SU-DHL-6 (cell line): ENCODE results near the gene HOXA7.

ENCODE experiments used
- H2AFZ ChIP-seq: fragments of 200-600 bp; sonication (generic); 2 replicates; pipeline ENCODE4 v1.6.1; 2014; ENCODE audit warnings: low read depth, mild to moderate bottlenecking, moderate library complexity, mixed read lengths, antibody characterized with exemption, low read length; ENCODE audit not compliant: severe bottlenecking
- H3F3A ChIP-seq: fragments of 200-600 bp; shearing (Covaris generic); 2 replicates; pipeline ENCODE4 v1.6.0; 2016; ENCODE audit warnings: antibody characterized with exemption, mild to moderate bottlenecking; ENCODE audit not compliant: insufficient read depth
- H3K27ac ChIP-seq: fragments of 200-600 bp; sonication (generic); 2 replicates; pipeline ENCODE4 v1.5.1; 2016; ENCODE audit warnings: low read depth, mild to moderate bottlenecking, low read length, moderate library complexity, mixed read lengths
- H3K27me3 ChIP-seq: fragments of 200-600 bp; sonication (generic), shearing (Covaris generic); 2 replicates; pipeline ENCODE4 v1.6.0; 2014; ENCODE audit warnings: mild to moderate bottlenecking, low read length
- H3K36me3 ChIP-seq: fragments of 200-600 bp; sonication (generic); 2 replicates; pipeline ENCODE4 v1.6.1; 2014; ENCODE audit warnings: mild to moderate bottlenecking, low read length, mixed read lengths
- H3K4me2 ChIP-seq: fragments of 300-600, 200-600 bp; shearing (Covaris generic), sonication (generic); 2 replicates; pipeline ENCODE4 v1.6.0; 2014; ENCODE audit warnings: low read length, low read depth, mild to moderate bottlenecking; ENCODE audit not compliant: poor library complexity, severe bottlenecking
- H3K4me3 ChIP-seq: fragments of 200-600 bp; sonication (generic); 2 replicates; pipeline ENCODE4 v1.5.1; 2014; ENCODE audit warnings: antibody characterized with exemption, low read length, mild to moderate bottlenecking, mixed read lengths; ENCODE audit not compliant: insufficient read depth, poor library complexity, severe bottlenecking
- H3K79me2 ChIP-seq: fragments of 200-600 bp; sonication (generic); 2 replicates; pipeline ENCODE4 v1.6.1; 2014; ENCODE audit warnings: mild to moderate bottlenecking, low read length, moderate library complexity; ENCODE audit not compliant: insufficient read depth
- H3K9ac ChIP-seq: fragments of 200-600 bp; sonication (generic); 2 replicates; pipeline ENCODE4 v1.7.0; 2014; ENCODE audit warnings: mild to moderate bottlenecking, low read length
- H3K9me2 ChIP-seq: fragments of 200-600 bp; sonication (generic); replicated peaks from 2 replicates; pipeline ENCODE4 v1.6.1; 2014; ENCODE audit warnings: low read length; ENCODE audit not compliant: insufficient read depth
- H3K9me3 ChIP-seq: fragments of 200-600 bp; sonication (generic); 2 replicates; pipeline ENCODE4 v1.6.1; 2014; ENCODE audit warnings: low read length, mixed read lengths; ENCODE audit not compliant: insufficient read depth
- H4K20me1 ChIP-seq: fragments of 200-600 bp; sonication (generic); 2 replicates; pipeline ENCODE4 v1.6.1; 2014; ENCODE audit warnings: low read depth, mild to moderate bottlenecking, antibody characterized with exemption, low read length, moderate library complexity, mixed read lengths
- CTCF ChIP-seq: fragments of 200-600 bp; sonication (generic); IDR thresholded peaks from one replicate; pipeline ENCODE4 v1.5.1; 2017; ENCODE audit warnings: antibody characterized with exemption, mild to moderate bottlenecking, low read length, moderate library complexity; ENCODE audit not compliant: insufficient read depth, poor library complexity, severe bottlenecking
- EZH2phosphoT487 ChIP-seq: fragments of 200-600 bp; sonication (generic), shearing (Covaris generic); conservative IDR thresholded peaks from 2 replicates; pipeline ENCODE4 v1.6.1; 2018; ENCODE audit warnings: mild to moderate bottlenecking, antibody characterized with exemption, low read length, moderate library complexity, mixed read lengths

Gene HOXA7

DNA sequence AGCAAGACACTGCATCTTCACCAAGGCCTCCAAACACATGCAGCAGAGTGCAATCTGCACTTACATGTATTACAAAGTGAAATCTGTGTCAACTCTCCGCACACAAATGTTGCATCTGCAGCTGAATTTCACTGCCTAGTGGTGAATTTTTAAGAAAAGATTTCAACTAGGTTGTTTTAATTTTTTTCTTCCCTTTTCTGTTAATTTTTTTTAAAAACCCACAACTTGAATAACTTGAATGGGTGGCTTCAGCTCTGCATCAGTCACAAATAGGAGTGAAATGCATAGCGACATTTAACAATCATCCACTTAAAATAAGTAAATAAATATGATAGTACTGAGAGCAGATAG lies 37.5 kb upstream of the HOXA7 start:
- H3K27ac ChIP-seq = no peak overlapping the region
- H3K27me3 ChIP-seq = no peaks in the 10 kb centered on the region
- no peaks in the 10 kb centered on the region for H3F3A ChIP-seq
- no peak overlapping the region for H3K4me3 ChIP-seq
- H2AFZ ChIP-seq = no peak overlapping the region
- H4K20me1 ChIP-seq = no peaks in the 10 kb centered on the region
- no peaks in the 10 kb centered on the region for H3K9me3 ChIP-seq
- H3K79me2 ChIP-seq = no peaks in the 10 kb centered on the region
- H3K36me3 ChIP-seq = no peaks in the 10 kb centered on the region
- H3K9ac ChIP-seq = no peak overlapping the region
- H3K9me2 ChIP-seq = no peaks in the 10 kb centered on the region
- no peak overlapping the region for H3K4me2 ChIP-seq
- TF ChIP-seq CTCF = no peak
- TF ChIP-seq EZH2phosphoT487 = no peak

DNA sequence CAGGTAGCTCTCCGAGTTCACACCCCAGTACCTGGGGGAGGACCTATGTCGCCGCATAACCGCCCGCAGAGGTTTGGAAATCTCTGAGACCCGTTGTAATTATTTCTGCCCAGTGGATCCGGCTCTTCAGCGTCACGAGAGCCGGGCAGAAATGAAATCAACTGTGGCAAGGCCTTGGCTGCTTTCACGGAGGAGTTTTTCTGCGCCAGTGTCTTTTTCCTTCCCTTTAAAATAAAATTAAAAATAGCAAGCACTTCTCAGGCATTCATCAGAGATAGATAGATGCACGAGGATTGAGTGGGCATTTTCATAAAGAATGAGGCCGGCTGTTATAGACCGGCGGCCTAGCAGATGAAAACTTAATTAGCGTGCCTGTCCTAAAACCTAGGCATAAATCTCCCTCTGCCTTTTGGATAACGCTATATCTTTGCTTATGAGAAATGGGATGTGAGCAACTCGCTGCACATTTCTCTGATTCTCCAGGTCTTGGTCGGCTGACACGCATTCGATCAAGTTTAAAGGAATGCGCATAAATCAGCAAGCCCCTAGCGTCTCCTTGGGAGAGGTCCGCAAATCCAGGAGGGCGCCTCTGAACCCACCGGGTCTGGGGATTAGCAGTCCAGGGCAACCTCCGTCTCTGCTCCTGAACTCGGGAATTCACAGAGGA lies 37.0 kb upstream of the HOXA7 start:
- no peaks in the 10 kb centered on the region for H3K79me2 ChIP-seq
- no peak overlapping the region for H3K27ac ChIP-seq
- no peaks in the 10 kb centered on the region for H3K27me3 ChIP-seq
- no peaks in the 10 kb centered on the region for H3F3A ChIP-seq
- H3K9me2 ChIP-seq = no peaks in the 10 kb centered on the region
- no peaks in the 10 kb centered on the region for H4K20me1 ChIP-seq
- no peaks in the 10 kb centered on the region for H3K9me3 ChIP-seq
- TF ChIP-seq EZH2phosphoT487 (no peak), CTCF (no peak)
- H3K4me2 ChIP-seq = no peak overlapping the region
- H3K9ac ChIP-seq = no peak overlapping the region
- no peak overlapping the region for H3K4me3 ChIP-seq
- H2AFZ ChIP-seq = no peak overlapping the region
- no peaks in the 10 kb centered on the region for H3K36me3 ChIP-seq

DNA sequence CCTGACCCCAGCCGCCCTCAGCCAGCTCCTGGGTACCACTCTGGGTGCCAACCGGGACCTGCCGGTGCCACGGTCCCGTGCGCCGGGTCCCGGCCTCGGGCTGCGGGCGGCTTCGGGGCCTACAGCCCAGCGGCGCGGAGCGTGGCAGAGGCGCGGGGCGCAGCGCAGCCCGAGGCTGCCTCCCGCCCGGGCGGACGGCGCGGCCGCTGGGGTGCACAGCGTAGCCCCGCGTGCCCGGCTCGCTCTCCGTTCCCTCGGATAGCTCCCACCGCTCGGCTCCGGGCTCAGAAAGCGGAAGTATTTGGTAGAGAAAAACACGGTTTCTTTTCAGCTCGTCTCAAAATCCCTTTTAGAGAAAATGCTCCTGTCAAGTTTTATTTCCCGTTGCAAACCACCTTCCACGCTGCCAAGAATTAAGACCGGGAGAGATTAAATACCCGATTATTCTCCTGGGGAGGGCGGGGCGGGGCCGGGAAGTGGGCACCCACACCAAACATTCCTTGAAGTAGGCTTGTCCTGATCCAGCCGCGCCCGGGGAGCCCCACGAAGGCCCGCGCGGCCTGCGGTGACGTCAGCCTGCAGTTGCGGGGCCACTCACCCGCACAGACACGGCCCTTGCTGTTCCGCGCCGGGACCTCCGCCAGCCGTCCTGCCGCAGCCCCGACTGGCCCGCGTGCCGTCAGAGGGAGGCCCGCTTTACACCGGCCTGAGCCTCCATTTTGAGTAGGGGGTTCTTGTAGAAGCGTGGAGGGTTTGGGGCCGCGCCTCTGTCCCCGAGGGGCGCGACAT lies 36.3 kb upstream of the HOXA7 start:
- Histone ChIP-seq H3K27me3 (no peaks in the 10 kb centered on the region), H2AFZ (no peak overlapping the region), H3K9ac (no peak overlapping the region), H3K79me2 (no peaks in the 10 kb centered on the region), H3K9me2 (no peaks in the 10 kb centered on the region), H4K20me1 (no peaks in the 10 kb centered on the region), H3K4me2 (no peak overlapping the region), H3F3A (no peaks in the 10 kb centered on the region), H3K36me3 (no peaks in the 10 kb centered on the region), H3K27ac (no peak overlapping the region), H3K9me3 (no peaks in the 10 kb centered on the region), H3K4me3 (no peak overlapping the region)
- TF ChIP-seq CTCF (no peak), EZH2phosphoT487 (no peak)
